PC-9 (cell line): ENCODE results near the gene MAGI1. TPM values are rescaled to one million over a fixed set of nuclear protein-coding genes. Genes with fewer than 3 reads are reported as not detected.

ENCODE experiments used
- BruUV-seq: library from RNA; stranded (reverse); fragments of 400-500 nt; replicated peaks from 2 replicates; lab custom pipeline; 2021; lab: Mats Ljungman, UMichigan
- CTCF ChIA-PET: fragments of 300-600 bp; sonication (Branson Sonifier 250); formaldehyde crosslinking; loops from one replicate; lab custom pipeline; 2022; ENCODE audit warnings: antibody characterized with exemption; lab: Charles Lee
- POLR2A ChIA-PET: fragments of 300-600 bp; sonication (Branson Sonifier 250); formaldehyde crosslinking; loops from one replicate; lab custom pipeline; 2022; ENCODE audit warnings: antibody characterized with exemption; ENCODE audit not compliant: unreplicated experiment; lab: Charles Lee
- DNase-seq, 2 experiments: peaks; one replicate each; pipeline versions ENCODE4 v3.0.0 to v3.0.0-alpha.2; 2015 to 2022; ENCODE audit warnings: mixed read lengths in 1 of 2
- H2AFZ ChIP-seq: fragments of 200-600 bp; sonication (generic); 2 replicates; pipeline ENCODE4 v1.8.1; 2017; ENCODE audit warnings: antibody characterized with exemption
- H3F3A ChIP-seq: fragments of 200-600 bp; sonication (generic); 2 replicates; pipeline ENCODE4 v1.8.1; 2017; ENCODE audit warnings: antibody characterized with exemption, mild to moderate bottlenecking, low read depth; ENCODE audit not compliant: insufficient read depth
- H3K27ac ChIP-seq: fragments of 200-600 bp; sonication (generic); 2 replicates; pipeline ENCODE4 v1.6.1; 2016; ENCODE audit warnings: mixed run types
- H3K27me3 ChIP-seq: fragments of 200-600 bp; sonication (generic); 2 replicates; pipeline ENCODE4 v1.6.1; 2016; ENCODE audit warnings: low read depth, mixed run types; ENCODE audit not compliant: insufficient read depth
- H3K36me3 ChIP-seq: fragments of 200-600 bp; sonication (generic); 2 replicates; pipeline ENCODE4 v1.6.1; 2016; ENCODE audit warnings: low read depth, mixed run types
- H3K4me1 ChIP-seq: fragments of 200-600 bp; sonication (generic); replicated peaks from 2 replicates; pipeline ENCODE4 v1.6.1; 2016; ENCODE audit warnings: mixed run types; ENCODE audit not compliant: insufficient read depth
- H3K4me2 ChIP-seq: fragments of 200-600 bp; sonication (generic); 2 replicates; pipeline ENCODE4 v1.6.1; 2017; ENCODE audit warnings: mixed run types
- H3K4me3 ChIP-seq: fragments of 200-600 bp; sonication (generic); 2 replicates; pipeline ENCODE4 v1.6.1; 2016; ENCODE audit warnings: mixed run types
- H3K79me2 ChIP-seq: fragments of 200-600 bp; sonication (generic); 2 replicates; pipeline ENCODE4 v1.6.1; 2017; ENCODE audit warnings: low read depth, mixed run types
- H3K9me2 ChIP-seq: fragments of 200-600 bp; sonication (generic); 2 replicates; pipeline ENCODE4 v1.8.1; 2017; ENCODE audit warnings: mild to moderate bottlenecking; ENCODE audit not compliant: insufficient read depth
- H3K9me3 ChIP-seq: fragments of 200-600 bp; sonication (generic); 2 replicates; pipeline ENCODE4 v1.8.1; 2016; ENCODE audit warnings: low read depth; ENCODE audit not compliant: insufficient read depth
- H4K20me1 ChIP-seq: fragments of 200-600 bp; sonication (generic); 2 replicates; pipeline ENCODE4 v1.8.1; 2017; ENCODE audit not compliant: insufficient read depth
- CTCF ChIP-seq: fragments of 200-600 bp; sonication (generic); conservative IDR thresholded peaks from 2 replicates; pipeline ENCODE4 v1.6.1; 2017; ENCODE audit warnings: mixed run types, antibody characterized with exemption, mild to moderate bottlenecking, moderate library complexity
- EZH2 ChIP-seq: fragments of 200-600 bp; sonication (generic); IDR thresholded peaks from 2 replicates; pipeline ENCODE4 v1.8.0; 2017; ENCODE audit warnings: antibody characterized with exemption, low read depth
- intact Hi-C: fragments of 100-400 bp; cut with micrococcal nuclease; formaldehyde crosslinking; loops from one replicate; pipeline ENCODE4 v1.10.0; 2022; ENCODE audit not compliant: unreplicated experiment
- total RNA-seq: library from RNA; stranded (reverse); gene quantifications from 2 replicates; pipeline ENCODE4 v1.2.3, GENCODE V29; 2021

MAGI1 gene
- total RNA-seq, 1 experiment from 2014 or later, result 23.3 TPM

DNA sequence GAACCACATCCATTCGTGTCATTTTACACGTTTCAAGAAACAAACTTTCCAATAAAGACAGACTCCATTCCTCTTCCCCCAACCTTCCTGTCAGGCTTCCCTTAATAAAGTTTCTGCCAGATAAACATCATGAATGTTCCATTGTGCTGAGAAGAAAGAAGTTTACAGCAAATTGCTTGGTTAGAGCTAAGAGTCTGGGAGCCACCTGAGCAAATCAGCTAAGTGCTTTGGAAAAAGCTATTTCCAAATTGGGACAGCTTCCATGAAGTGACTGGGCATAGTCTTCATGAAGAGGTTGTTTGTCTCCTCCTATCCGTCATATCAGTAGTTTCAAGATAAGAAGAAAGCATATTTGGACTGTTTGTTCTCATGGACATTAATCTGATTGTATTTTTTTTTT lies 77.0 kb downstream of the MAGI1 start:
- Histone ChIP-seq H3K9me3 (no peaks in the 10 kb centered on the region), H3K9me2 (no peaks in the 10 kb centered on the region), H3K4me1 (peaks cover 41% of the 10 kb centered on the region), H3K27me3 (no peaks in the 10 kb centered on the region), H3K27ac (no peak overlapping the region), H2AFZ (no peak overlapping the region), H3K79me2 (peaks cover 44% of the 10 kb centered on the region), H3K36me3 (no peaks in the 10 kb centered on the region), H4K20me1 (no peaks in the 10 kb centered on the region), H3K4me2 (no peak overlapping the region), H3K4me3 (no peak overlapping the region), H3F3A (peaks cover 23% of the 10 kb centered on the region)
- CTCF ChIA-PET, result no interaction called here
- intact Hi-C loops, result no loop called here
- POLR2A ChIA-PET, result no interaction called here
- no peak for DNase-seq
- no peak for TF ChIP-seq CTCF
- TF ChIP-seq EZH2, result no peak
- BruUV-seq, result no TSS peak

- Histone ChIP-seq H3K4me3 (no peak overlapping the region), H4K20me1 (no peaks in the 10 kb centered on the region), H3K9me2 (no peaks in the 10 kb centered on the region), H2AFZ (no peak overlapping the region), H3K79me2 (peaks cover 42% of the 10 kb centered on the region), H3K4me2 (no peak overlapping the region), H3K9me3 (no peaks in the 10 kb centered on the region), H3K27ac (no peak overlapping the region), H3F3A (peaks cover 29% of the 10 kb centered on the region), H3K36me3 (no peaks in the 10 kb centered on the region), H3K27me3 (no peaks in the 10 kb centered on the region), H3K4me1 (peaks cover 47% of the 10 kb centered on the region)
- TF ChIP-seq EZH2 (no peak), CTCF (no peak)
- intact Hi-C loops, result no loop called here
- ChIA-PET POLR2A (no interaction called here), CTCF (no interaction called here)
- DNase-seq, result no peak
- no TSS peak for BruUV-seq
Measured at GRCh38 chr3:65961128-65961527, 77.6 kb downstream of the MAGI1 start.

DNA sequence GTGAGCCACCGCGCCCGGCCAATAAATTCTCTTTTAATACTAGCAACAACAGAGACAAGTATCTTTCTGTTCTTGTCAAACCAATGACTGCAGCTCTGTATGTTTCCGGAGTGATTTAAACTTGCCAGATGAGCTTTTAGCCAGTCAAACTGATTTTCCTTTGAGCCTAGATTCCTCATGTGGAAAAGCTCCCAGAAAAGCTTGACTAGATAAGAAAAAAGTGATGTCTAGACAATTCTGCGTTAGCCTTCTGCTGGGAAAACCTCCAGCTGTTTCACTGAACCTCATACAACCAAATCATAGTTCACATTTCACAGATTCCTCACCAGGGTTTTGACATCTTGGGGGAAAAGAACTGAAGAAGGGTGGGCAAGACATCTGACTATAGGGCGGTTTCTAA lies 78.6 kb downstream of the MAGI1 start:
- no peak overlapping the region for H3K4me3 ChIP-seq
- POLR2A ChIA-PET, result no interaction called here
- H2AFZ ChIP-seq, result no peak overlapping the region
- CTCF ChIA-PET, result no interaction called here
- no peak overlapping the region for H3K4me2 ChIP-seq
- H3K27ac ChIP-seq, result no peak overlapping the region
- H3K27me3 ChIP-seq, result no peaks in the 10 kb centered on the region
- BruUV-seq, result no TSS peak
- TF ChIP-seq CTCF (no peak), EZH2 (no peak)
- peaks cover 32% of the 10 kb centered on the region for H3F3A ChIP-seq
- peaks cover 47% of the 10 kb centered on the region for H3K4me1 ChIP-seq
- H3K9me2 ChIP-seq, result no peaks in the 10 kb centered on the region
- DNase-seq, result no peak
- no peaks in the 10 kb centered on the region for H3K36me3 ChIP-seq
- intact Hi-C loops, result no loop called here
- H3K79me2 ChIP-seq, result peaks cover 46% of the 10 kb centered on the region
- no peaks in the 10 kb centered on the region for H3K9me3 ChIP-seq
- no peaks in the 10 kb centered on the region for H4K20me1 ChIP-seq
